GM18519 (cell line): ENCODE results near the gene ELMO1.
A peak's percentile ranks its signal among the peaks of the same experiment; 100 is the strongest.

Experiments used
- ATAC-seq: cut with Tn5 transposase; IDR thresholded peaks from one replicate; pipeline ENCODE4 v1.9.1; 2021; ENCODE audit warnings: mild to moderate bottlenecking, moderate library complexity; ENCODE audit not compliant: unreplicated experiment, low FRiP score

The ELMO1 gene

DNA sequence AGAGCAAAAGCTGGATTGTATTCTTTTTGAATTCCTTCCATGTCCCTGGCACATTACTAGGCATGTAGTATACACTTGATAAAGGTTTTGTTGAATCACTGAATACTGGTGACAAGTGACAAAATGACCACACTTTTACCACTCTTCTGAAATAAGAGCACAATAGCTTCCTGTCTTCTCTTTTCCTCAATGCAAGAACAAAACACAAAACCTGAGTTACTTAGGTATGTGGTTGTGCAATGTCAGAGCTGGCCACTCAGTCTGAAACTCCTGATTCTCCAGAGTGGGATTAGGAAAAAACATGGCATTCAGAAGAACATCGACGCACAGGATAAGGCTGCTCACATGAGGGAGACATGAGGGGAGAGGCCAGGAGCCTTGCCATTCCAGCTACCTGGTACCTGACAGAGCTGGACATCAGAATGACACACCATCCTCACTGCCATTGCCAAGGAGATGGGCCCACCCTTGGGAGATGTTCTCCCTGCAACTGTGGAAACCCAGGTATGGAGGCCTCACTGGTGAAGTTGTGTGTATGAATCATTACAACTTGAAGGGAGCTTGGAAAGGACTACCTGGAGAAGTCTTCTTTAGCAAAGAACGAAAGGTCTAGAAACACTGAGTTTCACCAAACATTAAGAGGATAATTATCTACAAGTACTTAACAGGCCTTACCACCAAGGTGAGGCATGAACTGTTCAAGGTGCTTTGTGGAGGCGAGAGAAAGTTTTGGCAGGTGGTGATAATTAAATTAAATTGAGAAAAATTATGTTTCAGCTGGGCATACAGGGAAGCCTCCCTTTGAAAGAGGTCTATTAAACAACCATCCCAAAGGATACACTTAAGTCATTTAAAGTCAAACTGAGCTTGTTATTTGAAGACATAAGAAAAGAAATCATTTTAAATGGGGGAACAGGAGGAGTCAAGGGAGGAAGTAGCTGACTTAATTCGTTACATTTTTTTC, 477.8 kb downstream of the ELMO1 start:
- ATAC-seq, result no peak

DNA sequence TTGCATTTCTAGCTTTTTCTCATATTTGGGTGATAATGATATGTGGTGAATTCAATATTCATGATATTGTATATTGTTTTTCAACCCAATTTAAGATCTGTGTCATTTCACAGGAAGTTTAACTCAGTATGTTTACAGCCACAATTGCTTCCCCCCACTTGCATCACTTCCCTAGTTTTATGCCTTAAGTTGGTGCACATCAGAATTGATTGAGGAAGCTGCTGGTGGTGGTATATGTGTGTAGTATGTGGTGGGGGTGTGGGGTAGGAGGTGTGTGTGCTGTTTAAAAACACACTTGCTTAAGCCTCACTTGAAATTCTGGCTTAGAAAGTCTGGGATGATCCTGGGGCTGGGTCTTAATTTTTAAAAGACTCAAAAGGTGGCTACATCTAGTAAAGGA, 479.3 kb downstream of the ELMO1 start:
- ATAC-seq, result no peak

DNA sequence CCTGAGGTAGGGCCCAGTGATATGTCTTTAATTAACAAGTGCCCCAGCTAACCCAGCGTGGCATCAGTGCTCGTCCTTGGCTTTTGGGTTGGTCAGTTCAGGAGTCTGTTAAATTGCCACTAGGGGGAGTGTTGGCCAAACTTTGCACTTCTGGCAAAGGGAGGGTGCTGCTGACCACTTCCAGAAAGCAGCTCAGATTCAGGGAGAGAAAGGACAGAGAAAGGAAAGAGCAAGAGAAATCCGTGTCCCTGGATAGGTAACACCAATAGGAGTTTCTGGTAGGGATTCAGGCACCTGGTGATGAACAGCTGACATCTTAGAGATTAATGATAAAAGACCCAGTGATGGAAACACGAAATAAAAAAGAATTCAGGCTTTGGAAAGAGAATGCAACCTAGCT, 481.3 kb downstream of the ELMO1 start:
- no peak for ATAC-seq

DNA sequence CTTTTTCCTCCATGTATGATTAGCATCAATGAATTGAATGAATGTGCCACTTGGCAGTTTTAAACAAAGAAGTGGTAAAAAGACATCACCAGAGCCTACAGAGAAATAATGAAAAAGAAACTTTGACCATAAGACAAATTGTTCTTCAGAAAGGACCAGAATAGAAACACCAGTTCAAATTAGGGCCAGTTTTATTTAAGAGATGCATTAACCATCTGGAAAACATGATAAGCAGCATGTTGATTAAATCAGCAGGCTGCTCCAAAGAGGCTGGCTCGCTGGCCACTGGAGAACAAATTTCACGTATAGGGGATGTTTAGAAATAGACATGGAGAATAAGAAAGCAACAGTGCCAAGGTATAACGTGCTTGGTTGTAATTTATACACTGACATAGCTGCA, 482.0 kb downstream of the ELMO1 start:
- ATAC-seq, result no peak

DNA sequence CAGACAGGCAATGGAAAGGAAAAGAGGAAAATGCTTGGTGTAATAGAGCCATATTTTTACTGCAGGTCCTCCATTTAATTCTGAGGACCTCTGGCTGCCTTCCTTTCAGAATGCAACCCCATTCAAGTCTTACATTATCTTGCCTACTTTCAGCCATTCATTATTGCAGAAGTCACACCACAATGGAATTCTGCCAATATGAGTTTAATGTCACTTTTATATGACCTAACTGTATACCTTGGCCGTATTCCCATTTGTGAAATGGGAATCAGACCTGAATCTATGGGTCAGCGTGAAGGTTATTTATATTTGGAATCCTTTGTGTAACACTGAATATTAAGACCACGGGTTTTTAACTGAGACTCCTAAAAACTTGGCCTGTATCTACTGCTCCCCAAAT, 482.6 kb downstream of the ELMO1 start:
- no peak for ATAC-seq

DNA sequence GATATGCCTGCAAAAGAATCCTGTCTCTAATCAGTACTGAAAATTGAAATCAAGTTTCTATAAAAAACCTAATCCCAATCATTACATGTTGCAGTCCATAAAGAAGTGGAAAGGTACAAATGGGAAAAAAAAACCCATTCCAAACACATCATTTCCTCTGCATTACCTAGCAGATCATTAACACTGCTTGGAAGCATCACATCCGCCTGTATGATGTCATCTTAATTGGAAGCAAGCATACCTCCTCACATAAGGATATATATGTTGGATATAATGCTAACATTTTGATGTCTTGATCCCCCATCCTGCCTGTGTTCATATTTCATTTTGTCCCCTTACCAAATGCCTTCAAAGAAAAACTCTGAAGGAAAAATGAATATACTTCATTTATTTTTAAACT, 483.0 kb downstream of the ELMO1 start:
- no peak for ATAC-seq

DNA sequence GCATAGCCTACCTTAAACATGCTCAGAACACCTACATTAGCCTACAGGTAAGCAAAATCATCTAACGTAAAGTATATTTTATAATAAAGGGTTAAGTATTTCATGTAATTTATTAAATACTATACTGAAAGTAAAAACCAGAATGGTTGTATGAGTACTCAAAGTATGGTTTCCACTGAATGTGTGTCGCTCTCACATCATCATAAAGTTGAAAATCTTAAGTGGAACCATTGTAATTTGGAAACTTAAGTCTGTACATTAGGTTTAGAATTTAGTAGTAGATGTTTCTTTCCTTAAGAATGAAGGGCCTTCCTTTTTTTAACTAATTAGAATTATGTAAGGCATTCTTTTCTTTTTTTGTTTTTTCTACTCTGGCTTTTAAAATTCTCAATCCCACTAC, 484.4 kb downstream of the ELMO1 start:
- no peak for ATAC-seq

DNA sequence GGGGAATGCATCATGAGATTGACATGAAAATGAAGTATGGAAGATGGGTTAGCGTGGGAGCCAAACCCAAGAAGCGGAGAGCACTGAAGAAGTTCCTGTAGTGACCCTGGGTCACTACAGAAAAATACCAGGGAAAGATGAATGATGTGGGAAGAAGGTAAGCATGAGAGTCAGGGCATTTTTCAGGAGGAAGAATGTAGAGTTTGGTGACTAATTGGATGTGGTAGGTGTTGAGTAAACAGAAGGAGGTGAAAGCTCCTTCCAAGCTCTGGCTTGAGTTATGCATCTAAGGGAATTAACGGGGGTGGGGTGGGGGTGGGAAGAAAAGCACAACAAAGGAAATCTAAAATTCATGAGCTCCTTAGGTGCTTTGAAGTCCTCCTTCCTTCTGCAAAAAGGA, 486.3 kb downstream of the ELMO1 start:
- ATAC-seq, result no peak

DNA sequence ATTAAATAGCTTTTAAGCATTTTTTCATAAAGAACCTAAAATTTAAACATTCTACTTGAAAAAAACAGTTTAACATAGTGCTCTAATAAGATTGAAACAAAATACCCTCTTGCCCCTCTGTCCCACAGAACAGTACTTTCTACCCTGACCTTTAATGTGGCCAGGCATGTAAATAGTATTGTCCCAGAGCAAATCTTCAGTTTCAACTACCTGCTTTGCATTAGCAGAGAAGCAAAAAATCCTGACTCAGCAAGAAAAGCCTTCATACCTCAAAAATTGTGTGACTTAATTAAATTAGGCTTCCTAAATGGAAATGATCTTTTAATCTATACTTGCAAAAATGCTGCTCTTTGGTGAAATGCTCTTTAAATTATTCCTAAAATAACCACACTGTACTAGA, 487.0 kb downstream of the ELMO1 start:
- ATAC-seq, result no peak

DNA sequence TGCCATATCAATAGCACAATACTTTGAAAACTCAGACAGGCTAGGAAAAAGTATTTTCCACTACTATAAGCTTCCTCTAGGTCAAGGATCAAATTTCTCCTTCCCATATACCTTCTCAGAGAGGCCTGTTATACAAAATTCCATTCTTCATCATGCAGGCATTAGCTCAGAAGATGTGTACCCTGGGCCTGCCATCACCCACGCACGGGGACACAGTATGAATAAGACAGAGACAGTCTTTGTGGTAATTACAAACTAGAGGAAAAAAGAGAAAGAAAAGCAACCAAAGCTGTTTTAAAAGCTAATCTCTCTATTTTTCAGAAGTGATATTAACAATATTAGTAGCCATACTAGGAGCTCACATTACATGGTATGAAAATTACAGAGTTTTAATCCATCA, 487.6 kb downstream of the ELMO1 start:
- no peak for ATAC-seq

DNA sequence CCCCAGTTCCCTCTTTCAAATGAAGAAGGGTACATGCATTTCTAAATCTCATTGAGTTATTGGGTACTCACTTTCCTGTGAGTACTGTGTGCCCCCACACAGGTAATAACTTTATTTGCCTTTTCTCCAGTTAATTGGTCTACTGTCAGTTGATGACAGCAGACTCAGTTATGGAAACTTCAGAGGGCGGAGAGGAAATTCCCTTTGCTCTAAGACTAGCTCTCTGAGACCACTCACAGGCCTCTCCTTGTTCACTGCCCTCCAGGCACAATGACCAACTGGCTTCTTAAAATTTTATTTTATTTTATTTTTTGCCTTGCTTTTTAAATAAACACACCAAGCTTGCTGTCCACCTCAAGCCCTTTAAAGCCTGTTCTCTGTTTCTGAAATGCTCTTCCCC, 488.6 kb downstream of the ELMO1 start:
- ATAC-seq, result no peak

DNA sequence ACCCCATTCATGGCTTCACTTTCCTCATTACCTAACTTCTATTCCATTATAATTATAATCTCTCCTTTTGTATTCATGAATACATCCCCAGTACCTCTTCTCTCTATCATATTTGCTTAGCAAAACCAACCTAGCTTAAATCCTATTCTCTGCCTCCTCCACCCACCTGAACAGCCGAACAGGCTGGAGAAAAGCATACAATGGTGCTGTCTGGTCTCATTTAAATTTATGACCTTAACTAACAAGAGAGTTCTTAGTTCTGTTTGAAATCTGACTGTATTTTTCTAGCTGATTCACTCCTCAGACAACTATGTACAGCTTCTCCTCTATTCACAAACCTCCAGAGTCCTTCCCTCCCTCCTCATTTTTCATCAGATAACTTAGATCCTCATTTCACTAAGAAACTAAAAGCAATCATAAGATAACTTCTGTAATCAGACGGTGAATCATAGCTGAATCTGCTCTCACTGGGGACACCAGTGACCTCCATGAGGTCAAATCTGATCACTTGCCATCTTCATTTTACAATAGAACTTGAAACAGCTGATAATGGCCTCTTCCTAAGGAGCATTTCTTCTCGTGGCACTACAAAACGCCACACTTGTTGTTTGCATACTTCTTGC, 490.4 kb downstream of the ELMO1 start:
- ATAC-seq, result no peak

DNA sequence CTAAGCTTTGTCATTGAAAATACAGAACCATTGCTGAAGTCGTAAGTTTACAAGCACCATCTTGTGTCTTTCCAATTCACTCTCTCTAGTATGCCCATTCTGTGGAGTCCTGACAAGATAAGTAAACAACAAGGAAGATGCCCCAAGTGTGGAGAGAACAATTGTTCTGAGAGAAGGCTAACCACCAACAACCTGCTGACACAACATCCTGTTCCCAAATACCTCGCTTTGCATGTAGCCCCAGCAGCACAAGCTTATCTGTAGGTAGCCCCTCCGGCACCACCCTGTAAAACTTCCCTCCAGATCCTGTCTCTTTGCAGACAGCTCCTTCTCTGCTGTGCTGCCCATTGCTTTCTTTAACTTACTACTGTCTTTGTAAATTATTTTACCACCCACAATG, 491.0 kb downstream of the ELMO1 start:
- ATAC-seq, result no peak

DNA sequence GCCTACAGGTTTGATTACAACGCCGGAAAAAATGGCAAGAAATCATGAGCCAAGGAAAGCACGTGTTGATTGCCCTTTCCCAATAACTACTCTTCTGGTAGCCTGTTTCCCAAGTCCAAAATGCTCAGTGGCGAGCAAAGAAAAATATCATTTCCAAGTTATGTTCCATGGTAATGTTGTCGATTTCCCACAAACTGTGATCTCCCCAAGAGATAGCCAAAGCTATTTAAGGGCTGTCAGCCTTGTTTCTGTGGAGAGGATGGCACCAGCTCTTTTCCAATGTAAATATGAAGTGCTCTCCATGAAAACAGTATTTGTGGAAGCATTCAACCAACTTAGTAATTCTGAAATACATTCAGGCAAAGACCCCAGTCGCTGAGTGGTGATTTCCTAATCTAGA, 491.9 kb downstream of the ELMO1 start:
- no peak for ATAC-seq

DNA sequence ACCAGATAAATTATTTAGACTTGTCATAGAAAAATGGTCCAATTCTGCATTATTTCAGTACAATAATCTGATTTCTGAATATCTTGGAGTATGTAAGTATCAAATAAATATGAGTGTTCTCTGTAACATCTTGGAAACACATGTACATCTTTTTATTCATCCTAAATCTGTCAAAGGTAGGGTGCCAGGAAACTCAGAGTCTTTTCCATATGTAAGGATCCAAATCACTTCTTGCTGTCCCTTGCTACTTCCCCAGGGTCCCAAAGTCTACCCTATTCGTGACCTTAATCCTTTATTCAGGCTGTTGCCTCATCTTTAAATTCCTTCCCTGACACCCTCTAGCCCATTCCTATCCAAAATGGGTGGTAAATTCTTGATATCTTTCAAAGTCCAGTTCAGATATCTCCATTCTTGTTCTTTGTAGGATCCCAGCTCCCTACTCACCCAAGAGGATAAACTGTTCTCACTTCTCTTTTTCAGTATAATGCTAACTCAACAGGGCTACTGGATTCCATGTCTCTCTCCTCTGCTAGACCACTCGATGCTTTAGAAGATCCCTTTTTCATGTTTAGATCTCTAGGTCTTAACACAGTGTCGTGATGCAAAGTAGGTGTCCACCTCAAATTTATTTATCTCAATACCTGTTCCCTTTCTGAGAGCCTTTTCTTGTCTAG, 493.1 kb downstream of the ELMO1 start:
- ATAC-seq, result no peak

DNA sequence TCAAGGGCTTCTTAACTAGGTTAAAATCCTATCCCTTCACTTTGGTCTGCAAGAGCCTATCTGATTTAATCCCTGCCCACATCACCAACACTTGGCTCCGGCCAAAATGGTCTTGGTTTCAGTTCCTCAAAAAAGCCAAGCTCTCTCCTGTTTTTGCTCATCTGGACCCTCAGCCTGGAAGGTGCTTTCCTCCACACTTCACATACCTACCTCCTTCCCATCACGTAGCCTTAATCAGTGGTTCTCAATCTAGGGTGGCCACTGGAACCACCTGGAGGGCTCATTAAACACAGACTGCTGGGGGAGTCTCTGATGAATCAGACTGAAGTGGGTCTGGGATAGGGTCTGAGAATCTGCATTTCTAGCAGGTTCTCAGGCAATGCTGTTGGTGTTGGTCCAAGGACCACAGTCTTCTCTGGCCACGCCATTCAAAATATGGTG, 497.4 kb downstream of the ELMO1 start:
- ATAC-seq, result peak; percentile 92

DNA sequence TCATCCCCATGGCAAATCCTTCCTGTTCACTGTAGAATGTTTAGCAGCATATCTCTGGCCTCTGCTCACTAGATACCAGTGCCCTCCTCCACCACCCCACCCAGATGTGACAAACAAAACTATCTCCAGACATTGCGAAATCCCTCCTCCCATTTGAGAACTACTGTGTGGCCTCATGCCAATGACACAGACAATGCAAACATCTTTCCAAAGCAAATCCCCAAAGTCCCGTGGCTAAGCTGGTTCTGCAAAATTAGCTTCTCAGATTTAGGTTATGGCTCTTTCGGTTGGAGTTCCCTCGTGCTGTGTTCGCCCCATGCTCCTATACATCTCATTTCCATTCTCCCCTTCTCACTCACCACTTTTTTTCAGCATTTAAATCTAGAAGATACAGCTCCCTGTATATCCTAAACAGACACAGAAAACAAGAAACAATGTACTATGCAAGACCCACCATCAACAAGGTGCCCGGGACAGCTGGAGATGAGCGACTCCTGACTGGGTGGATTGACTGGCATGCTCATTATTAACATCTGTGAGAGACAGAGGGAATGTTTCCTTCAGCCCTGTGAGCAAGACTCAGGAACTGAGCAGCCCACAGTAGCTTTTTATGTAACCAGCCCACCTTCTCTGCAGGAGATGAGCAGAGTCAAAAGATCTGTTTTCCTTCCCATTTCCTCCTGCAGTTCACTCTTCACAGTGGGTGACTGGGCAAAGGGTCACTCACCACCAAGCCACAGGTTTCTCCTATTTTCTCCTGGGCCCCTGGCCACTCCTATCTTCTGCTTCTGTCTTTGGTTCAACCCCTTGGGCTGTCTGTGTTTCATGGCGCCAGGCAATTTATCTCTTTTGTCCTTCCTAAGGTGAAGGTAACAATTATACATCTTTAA, 498.7 kb downstream of the ELMO1 start:
- no peak for ATAC-seq

DNA sequence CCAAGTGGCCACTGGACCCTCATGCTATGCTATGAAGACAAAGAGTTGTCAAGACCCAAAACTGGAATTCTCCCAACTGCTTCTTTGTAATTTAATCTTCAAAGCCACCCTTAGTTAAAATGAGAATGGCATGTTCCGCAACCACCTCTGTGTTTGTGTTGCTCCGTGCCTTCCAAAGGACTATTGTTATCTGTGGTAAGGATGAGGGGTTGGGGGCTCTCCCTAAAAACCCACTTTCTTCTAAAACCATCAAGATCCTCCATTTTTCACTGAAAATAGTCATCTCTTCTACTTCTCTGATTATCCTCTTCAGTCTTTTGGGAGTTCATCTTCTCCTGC, 502.3 kb downstream of the ELMO1 start:
- ATAC-seq, result no peak

DNA sequence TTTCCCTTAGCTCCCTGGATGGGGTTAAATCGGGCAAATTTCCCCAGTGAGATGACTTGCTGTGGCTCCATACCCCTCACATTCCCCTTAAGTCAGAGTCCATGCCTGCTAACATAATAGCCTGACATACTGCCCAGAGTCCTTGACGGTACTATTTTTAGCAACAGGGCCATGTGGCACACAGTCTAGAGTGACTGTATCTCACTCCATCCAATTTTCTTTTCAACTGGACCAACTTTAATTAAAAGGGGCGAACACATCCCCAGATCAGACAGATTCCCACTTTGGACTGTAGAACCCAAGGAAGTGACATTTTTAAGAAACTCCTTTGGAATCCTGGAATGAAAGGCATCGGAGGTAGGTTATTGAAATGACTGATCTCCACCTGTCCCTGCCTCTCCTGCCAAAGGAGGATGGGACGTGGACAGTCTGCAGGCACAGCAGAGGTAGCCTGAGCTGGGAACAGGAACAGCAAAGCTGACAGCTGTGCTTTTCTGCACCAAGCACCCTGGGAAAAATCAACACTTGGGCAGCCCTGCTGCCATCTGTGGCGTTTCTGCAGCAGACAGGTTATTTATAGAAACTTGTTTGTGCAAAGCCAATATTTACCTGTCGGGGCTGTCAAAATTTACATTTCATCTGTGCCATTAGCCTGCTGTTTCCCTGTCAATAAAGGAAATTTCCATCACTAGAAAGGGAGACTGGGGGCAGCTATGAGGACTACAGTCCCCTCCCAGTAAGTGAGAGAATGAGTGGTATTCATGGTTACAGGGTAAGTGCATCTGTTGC, 502.9 kb downstream of the ELMO1 start:
- no peak for ATAC-seq

DNA sequence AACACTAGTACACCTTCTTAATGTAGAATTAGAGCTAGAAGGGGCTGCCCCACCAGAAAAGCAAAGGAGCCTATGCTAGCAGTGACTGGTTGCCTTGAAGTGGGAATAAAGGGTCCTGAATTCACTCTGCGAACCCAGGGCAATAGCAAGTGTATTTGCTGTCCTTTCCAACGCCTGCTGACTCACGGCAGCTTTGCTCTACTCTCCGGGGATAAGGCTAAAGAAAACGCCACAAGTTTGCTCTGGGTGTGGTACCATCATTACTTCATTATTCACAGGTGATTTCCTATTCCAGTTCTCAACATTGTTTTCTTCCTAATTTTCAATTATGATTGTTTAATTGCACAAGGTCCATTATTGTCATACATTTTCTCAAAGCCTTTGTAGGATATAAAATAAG, 503.8 kb downstream of the ELMO1 start:
- no peak for ATAC-seq
